PFSK-1 (cell line): ENCODE results near the gene HPCAL1.

Experiments
- POLR2AphosphoS5 ChIP-seq: IDR thresholded peaks from 2 replicates; pipeline ENCODE4 v1.6.1; 2012; ENCODE audit warnings: low read depth, mild to moderate bottlenecking, control low read depth, low read length, moderate library complexity
- TAF1 ChIP-seq: IDR thresholded peaks from 2 replicates; pipeline ENCODE4 v1.6.1; 2012; ENCODE audit warnings: low read length, control low read depth, borderline replicate concordance; ENCODE audit not compliant: insufficient read depth
- TF ChIP-seq, protein P1 (sequence below), 2 experiments: IDR thresholded peaks; 2 replicates each; pipeline versions ENCODE4 v1.6.1 to v1.8.0; 2011 to 2012; ENCODE audit warnings: low read depth in 2 of 2, low read length in 2 of 2, control low read depth in 1 of 2, inconsistent platforms in 1 of 2, mild to moderate bottlenecking in 1 of 2, moderate library complexity in 1 of 2; ENCODE audit not compliant: insufficient read depth in 1 of 2

DNA sequence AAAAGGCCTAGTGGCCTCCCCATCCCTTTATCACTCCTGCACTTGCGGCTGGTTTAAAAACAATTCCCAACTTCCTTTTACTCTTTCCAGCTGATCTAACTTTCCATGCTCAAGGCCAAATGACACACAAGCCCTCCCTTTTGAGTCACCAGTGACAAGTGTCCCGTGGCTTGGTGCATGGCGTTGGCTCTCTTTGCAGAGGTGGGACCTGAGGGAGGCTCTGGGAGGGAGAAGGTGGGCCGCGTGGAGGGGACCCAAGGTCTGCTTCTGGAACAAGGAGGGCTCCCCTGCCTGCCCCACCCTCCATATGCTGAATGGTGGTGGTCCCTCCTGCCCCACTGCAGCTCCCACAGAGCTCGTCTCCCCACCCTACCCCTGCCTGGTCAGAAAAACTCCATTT is 30.8 kb upstream of the HPCAL1 start:
- TF ChIP-seq, protein P1, sequence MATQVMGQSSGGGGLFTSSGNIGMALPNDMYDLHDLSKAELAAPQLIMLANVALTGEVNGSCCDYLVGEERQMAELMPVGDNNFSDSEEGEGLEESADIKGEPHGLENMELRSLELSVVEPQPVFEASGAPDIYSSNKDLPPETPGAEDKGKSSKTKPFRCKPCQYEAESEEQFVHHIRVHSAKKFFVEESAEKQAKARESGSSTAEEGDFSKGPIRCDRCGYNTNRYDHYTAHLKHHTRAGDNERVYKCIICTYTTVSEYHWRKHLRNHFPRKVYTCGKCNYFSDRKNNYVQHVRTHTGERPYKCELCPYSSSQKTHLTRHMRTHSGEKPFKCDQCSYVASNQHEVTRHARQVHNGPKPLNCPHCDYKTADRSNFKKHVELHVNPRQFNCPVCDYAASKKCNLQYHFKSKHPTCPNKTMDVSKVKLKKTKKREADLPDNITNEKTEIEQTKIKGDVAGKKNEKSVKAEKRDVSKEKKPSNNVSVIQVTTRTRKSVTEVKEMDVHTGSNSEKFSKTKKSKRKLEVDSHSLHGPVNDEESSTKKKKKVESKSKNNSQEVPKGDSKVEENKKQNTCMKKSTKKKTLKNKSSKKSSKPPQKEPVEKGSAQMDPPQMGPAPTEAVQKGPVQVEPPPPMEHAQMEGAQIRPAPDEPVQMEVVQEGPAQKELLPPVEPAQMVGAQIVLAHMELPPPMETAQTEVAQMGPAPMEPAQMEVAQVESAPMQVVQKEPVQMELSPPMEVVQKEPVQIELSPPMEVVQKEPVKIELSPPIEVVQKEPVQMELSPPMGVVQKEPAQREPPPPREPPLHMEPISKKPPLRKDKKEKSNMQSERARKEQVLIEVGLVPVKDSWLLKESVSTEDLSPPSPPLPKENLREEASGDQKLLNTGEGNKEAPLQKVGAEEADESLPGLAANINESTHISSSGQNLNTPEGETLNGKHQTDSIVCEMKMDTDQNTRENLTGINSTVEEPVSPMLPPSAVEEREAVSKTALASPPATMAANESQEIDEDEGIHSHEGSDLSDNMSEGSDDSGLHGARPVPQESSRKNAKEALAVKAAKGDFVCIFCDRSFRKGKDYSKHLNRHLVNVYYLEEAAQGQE (IDR thresholded peaks at IDR 0.05; ENCODE audit: insufficient read depth in 1 of 2, low read depth in 2 of 2, low read length in 2 of 2): no peak
- TF ChIP-seq POLR2AphosphoS5 (no peak), TAF1 (no peak)
